CD14-positive monocyte (primary cell): Measurements from ENCODE around the gene ZDHHC11. TPM values are rescaled to one million over a fixed set of nuclear protein-coding genes. Genes with fewer than 3 reads are reported as not detected.

Source experiments
- DNase-seq, 3 donors: peaks; one replicate each; pipeline ENCODE4 v3.0.0-alpha.2; 2011 to 2022
- H2AFZ ChIP-seq: 2 replicates; pipeline ENCODE4 v1.6.0; 2012; ENCODE audit warnings: mild to moderate bottlenecking, low read depth, low read length, inconsistent platforms; ENCODE audit not compliant: insufficient read depth, poor library complexity, severe bottlenecking
- H3K27ac ChIP-seq, 2 donors: 1 replicate in 1 of 2; 2 replicates in 1 of 2; pipeline ENCODE4 v1.5.1; 2012 to 2013; ENCODE audit warnings: low read length in 2 of 2, control low read depth in 1 of 2, inconsistent platforms in 1 of 2, low read depth in 1 of 2, mild to moderate bottlenecking in 1 of 2
- H3K27me3 ChIP-seq, 2 donors: one replicate each; pipeline versions ENCODE4 v1.6.0 to v1.6.1; 2011 to 2013; ENCODE audit warnings: low read length in 2 of 2; ENCODE audit not compliant: control insufficient read depth in 2 of 2, insufficient read depth in 2 of 2
- H3K36me3 ChIP-seq, 2 donors: replicated peaks in 1 of 2; 1 replicate in 1 of 2; 2 replicates in 1 of 2; pipeline versions ENCODE4 v1.5.1 to v1.6.1; 2012 to 2013; ENCODE audit warnings: low read length in 2 of 2, control low read depth in 1 of 2, inconsistent platforms in 1 of 2, mild to moderate bottlenecking in 1 of 2; ENCODE audit not compliant: insufficient read depth in 2 of 2, control insufficient read depth in 1 of 2
- H3K4me1 ChIP-seq, 2 donors: 1 replicate in 1 of 2; 2 replicates in 1 of 2; pipeline versions ENCODE4 v1.5.1 to v1.6.1; 2012 to 2013; ENCODE audit warnings: low read length in 2 of 2, control low read depth in 1 of 2, inconsistent platforms in 1 of 2, mild to moderate bottlenecking in 1 of 2, moderate library complexity in 1 of 2; ENCODE audit not compliant: insufficient read depth in 2 of 2, control insufficient read depth in 1 of 2
- H3K4me2 ChIP-seq: replicated peaks from 2 replicates; pipeline ENCODE3; 2012; ENCODE audit warnings: low read length, moderate library complexity, mild to moderate bottlenecking; ENCODE audit not compliant: poor library complexity, severe bottlenecking; ENCODE audit errors: extremely low read depth
- H3K4me3 ChIP-seq, 3 experiments: fragments of 200-600 bp in 1 of 3; sonication (generic) in 1 of 3; replicated peaks in 1 of 3; 1 replicate in 2 of 3; 2 replicates in 1 of 3; pipeline ENCODE4 v1.5.1; 2011 to 2013; ENCODE audit warnings: low read length in 3 of 3, mild to moderate bottlenecking in 3 of 3, control low read depth in 2 of 3, low read depth in 2 of 3, inconsistent platforms in 1 of 3, moderate library complexity in 1 of 3
- H3K79me2 ChIP-seq: 2 replicates; pipeline ENCODE4 v1.6.0; 2012; ENCODE audit warnings: mild to moderate bottlenecking, control low read depth, inconsistent platforms, low read length, moderate library complexity; ENCODE audit not compliant: insufficient read depth
- H3K9ac ChIP-seq: 2 replicates; pipeline ENCODE4 v1.6.0; 2017; ENCODE audit warnings: low read length, mild to moderate bottlenecking; ENCODE audit not compliant: insufficient read depth, poor library complexity, severe bottlenecking
- H3K9me3 ChIP-seq, 2 donors: replicated peaks in 1 of 2; 1 replicate in 1 of 2; 2 replicates in 1 of 2; pipeline versions ENCODE4 v1.5.1 to v1.6.1; 2012 to 2013; ENCODE audit warnings: low read length in 2 of 2, control low read depth in 1 of 2; ENCODE audit not compliant: control insufficient read depth in 1 of 2, insufficient read depth in 1 of 2
- H4K20me1 ChIP-seq: 2 replicates; pipeline ENCODE4 v1.6.0; 2012; ENCODE audit warnings: mild to moderate bottlenecking, low read length, control low read depth, moderate library complexity; ENCODE audit not compliant: insufficient read depth
- H3K27ac Mint-ChIP-seq, 7 donors: one replicate each; pipeline ENCODE4 v1.8.0; 2020; ENCODE audit warnings: mild to moderate bottlenecking in 7 of 7, mixed read lengths in 7 of 7, moderate library complexity in 6 of 7, inconsistent platforms in 2 of 7
- H3K27me3 Mint-ChIP-seq, 3 donors: one replicate each; pipeline ENCODE4 v1.8.0; 2021 to 2022; ENCODE audit warnings: low read depth in 3 of 3, mild to moderate bottlenecking in 3 of 3, mixed read lengths in 3 of 3, moderate library complexity in 3 of 3, inconsistent platforms in 1 of 3
- H3K36me3 Mint-ChIP-seq, 2 donors: one replicate each; pipeline ENCODE4 v1.8.0; 2020; ENCODE audit warnings: mixed read lengths in 2 of 2, inconsistent platforms in 1 of 2, mild to moderate bottlenecking in 1 of 2
- H3K4me1 Mint-ChIP-seq: one replicate; pipeline ENCODE4 v1.8.0; 2020; ENCODE audit warnings: mild to moderate bottlenecking, mixed read lengths
- H3K4me3 Mint-ChIP-seq, 2 donors: one replicate each; pipeline ENCODE4 v1.8.0; 2020; ENCODE audit warnings: mild to moderate bottlenecking in 2 of 2, mixed read lengths in 2 of 2, moderate library complexity in 1 of 2
- H3K9me3 Mint-ChIP-seq, 7 donors: one replicate each; pipeline ENCODE4 v1.8.0; 2020 to 2022; ENCODE audit warnings: mixed read lengths in 7 of 7, mild to moderate bottlenecking in 6 of 7, moderate library complexity in 6 of 7, inconsistent platforms in 2 of 7
- WGBS: methylation state at CpG from one replicate; pipeline ENCODE4 v1.1.5; 2013; ENCODE audit warnings: missing lambda C conversion rate; ENCODE audit not compliant: insufficient coverage; 5-methylcytosine and 5-hydroxymethylcytosine counted together
- intact Hi-C, 2 donors: fragments of 100-400 bp; cut with micrococcal nuclease; formaldehyde crosslinking; loops; one replicate each; pipeline versions ENCODE4 v1.15.0 to v1.15.1; 2023
- polyA plus RNA-seq, 3 donors: library from polyadenylated mRNA; depleted of rRNA in 1 of 3; unstranded in 2 of 3; stranded (reverse) in 1 of 3; fragments of 300-500 nt in 2 of 3; fragments of >200 nt in 1 of 3; fragmentation: Illumina TruSeq in 2 of 3; gene quantifications; 1 replicate in 2 of 3; 2 replicates in 1 of 3; pipeline ENCODE4 v1.2.3, GENCODE V29; 2012 to 2021
- TF ChIP-seq, protein P1 (sequence below): fragments of 200-600 bp; IDR thresholded peaks from one replicate; pipeline ENCODE4 v1.8.0; 2022; ENCODE audit warnings: antibody characterized with exemption, mild to moderate bottlenecking

Gene ZDHHC11
- polyA plus RNA-seq, 3 donors, result 1.8 TPM; not detected in 2

DNA sequence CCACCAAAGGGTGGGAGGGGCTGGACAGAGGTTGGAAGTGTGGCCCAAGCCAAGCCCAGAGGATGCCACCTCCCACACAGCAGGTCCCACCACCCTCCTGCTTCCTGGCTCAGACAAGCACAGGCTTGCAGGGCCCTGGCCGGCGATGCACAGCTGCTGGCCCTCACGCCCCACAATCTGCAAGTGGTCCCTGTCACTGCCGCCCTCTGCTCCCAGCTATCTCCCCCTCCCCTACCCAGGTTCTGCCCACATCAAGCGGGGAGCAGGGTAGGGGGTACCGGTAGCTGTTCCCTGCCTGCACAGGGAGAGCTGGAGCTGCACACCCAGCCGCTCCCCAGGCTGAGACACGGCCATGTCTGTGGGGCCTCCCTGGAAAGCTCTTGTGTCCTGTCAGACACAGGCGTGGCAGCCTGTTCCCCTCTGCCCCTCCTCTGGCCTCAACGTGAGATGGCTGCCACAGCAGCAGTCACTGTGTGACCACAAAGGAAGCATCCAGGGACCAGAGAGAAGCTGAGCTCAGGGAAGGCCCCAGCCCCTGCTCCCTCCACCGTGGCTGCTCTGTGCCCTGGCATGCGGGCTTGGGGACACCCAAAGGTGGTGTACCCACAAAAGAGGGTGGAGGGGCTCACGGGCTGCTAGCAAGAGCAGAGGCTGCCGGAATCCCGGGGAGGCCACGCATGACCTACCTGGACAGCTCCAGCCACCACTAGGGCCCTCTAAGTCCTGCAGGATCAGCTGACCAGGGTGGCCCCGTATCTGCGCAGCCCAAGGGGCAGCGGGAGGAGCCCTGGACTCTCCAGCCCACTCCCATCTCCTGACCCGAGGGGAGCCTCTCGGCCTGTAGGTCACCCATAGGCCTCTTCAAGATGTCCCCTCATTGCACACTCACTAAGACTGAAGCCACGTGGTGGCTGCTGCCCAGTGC is 10.9 kb upstream of the ZDHHC11 start:
- no peak overlapping the region for H3K4me3 ChIP-seq
- Mint-ChIP-seq H3K27ac (no peak overlapping the region), H3K27me3 (no peaks in the 10 kb centered on the region), H3K9me3 (no peaks in the 10 kb centered on the region), H3K4me1 (no peaks in the 10 kb centered on the region), H3K4me3 (no peak overlapping the region), H3K36me3 (peaks cover 46 to 48% of the 10 kb centered on the region in 2 donors)
- no peaks in the 10 kb centered on the region for H3K9me3 ChIP-seq
- H3K27ac ChIP-seq, result no peak overlapping the region
- no peak overlapping the region for H3K4me2 ChIP-seq
- no peak overlapping the region for H3K9ac ChIP-seq
- intact Hi-C loops, result no loop called here
- TF ChIP-seq, protein P1, sequence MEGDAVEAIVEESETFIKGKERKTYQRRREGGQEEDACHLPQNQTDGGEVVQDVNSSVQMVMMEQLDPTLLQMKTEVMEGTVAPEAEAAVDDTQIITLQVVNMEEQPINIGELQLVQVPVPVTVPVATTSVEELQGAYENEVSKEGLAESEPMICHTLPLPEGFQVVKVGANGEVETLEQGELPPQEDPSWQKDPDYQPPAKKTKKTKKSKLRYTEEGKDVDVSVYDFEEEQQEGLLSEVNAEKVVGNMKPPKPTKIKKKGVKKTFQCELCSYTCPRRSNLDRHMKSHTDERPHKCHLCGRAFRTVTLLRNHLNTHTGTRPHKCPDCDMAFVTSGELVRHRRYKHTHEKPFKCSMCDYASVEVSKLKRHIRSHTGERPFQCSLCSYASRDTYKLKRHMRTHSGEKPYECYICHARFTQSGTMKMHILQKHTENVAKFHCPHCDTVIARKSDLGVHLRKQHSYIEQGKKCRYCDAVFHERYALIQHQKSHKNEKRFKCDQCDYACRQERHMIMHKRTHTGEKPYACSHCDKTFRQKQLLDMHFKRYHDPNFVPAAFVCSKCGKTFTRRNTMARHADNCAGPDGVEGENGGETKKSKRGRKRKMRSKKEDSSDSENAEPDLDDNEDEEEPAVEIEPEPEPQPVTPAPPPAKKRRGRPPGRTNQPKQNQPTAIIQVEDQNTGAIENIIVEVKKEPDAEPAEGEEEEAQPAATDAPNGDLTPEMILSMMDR, result no peak
- no peak for DNase-seq
- H3K36me3 ChIP-seq, result peaks cover 38 to 44% of the 10 kb centered on the region in 2 donors
- no peaks in the 10 kb centered on the region for H3K79me2 ChIP-seq
- no peak overlapping the region for H2AFZ ChIP-seq
- H3K27me3 ChIP-seq, result no peaks in the 10 kb centered on the region
- H4K20me1 ChIP-seq, result no peaks in the 10 kb centered on the region
- H3K4me1 ChIP-seq, result no peaks in the 10 kb centered on the region
- 86% methylated on average over 19 of the region's 22 CpGs for WGBS

DNA sequence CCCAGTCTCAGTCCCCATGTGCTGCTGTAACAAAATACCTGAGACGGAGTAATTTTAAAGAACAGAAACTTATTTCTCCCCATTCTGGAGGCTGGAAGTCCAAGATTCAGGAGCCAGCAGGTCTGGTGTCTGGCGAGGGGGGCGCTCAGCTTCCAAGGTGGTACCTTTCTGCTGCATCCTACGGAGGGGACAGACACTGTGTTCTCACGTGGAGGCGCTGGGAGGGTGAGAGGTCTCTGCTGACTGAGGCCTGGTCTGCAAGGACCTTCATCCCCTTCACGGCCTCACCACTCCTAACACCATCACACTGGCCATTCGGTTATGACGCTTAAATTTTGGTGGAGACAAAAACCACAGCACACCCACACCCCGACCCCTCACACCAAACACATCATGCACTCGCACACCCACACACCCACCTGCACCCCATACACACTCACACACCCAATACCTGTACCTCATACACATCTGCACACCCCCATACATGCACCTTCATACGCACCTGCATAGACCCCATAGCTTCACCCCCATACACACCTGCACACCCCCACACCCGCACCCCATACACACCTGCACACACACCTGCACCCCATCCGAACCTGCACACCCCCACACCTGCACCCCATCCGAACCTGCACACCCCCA is 9.8 kb upstream of the ZDHHC11 start:
- Mint-ChIP-seq H3K4me3 (no peak overlapping the region), H3K9me3 (no peaks in the 10 kb centered on the region), H3K27me3 (no peaks in the 10 kb centered on the region), H3K27ac (peak overlapping the region in 1 of 7 donors; percentile 7), H3K36me3 (peaks cover 36 to 37% of the 10 kb centered on the region in 2 donors), H3K4me1 (no peaks in the 10 kb centered on the region)
- TF ChIP-seq, protein P1, result no peak
- no peak overlapping the region for H3K27ac ChIP-seq
- H3K4me1 ChIP-seq, result no peaks in the 10 kb centered on the region
- no peaks in the 10 kb centered on the region for H3K79me2 ChIP-seq
- H3K4me2 ChIP-seq, result no peak overlapping the region
- intact Hi-C loops, result no loop called here
- WGBS, result 94% methylated on average over 12 of the region's 15 CpGs
- no peak overlapping the region for H3K4me3 ChIP-seq
- H2AFZ ChIP-seq, result no peak overlapping the region
- H4K20me1 ChIP-seq, result no peaks in the 10 kb centered on the region
- DNase-seq, result no peak
- no peaks in the 10 kb centered on the region for H3K27me3 ChIP-seq
- H3K9me3 ChIP-seq, result no peaks in the 10 kb centered on the region
- no peak overlapping the region for H3K9ac ChIP-seq
- peaks cover 31 to 34% of the 10 kb centered on the region in 2 donors for H3K36me3 ChIP-seq
